ENCODE measurements around the gene ZNF792.
"Not testable (repeated sequence)": the region's sequence is repeated elsewhere in the genome, so short reads cannot be mapped to it uniquely, and the experiment has no call there.

The ZNF792 gene

DNA sequence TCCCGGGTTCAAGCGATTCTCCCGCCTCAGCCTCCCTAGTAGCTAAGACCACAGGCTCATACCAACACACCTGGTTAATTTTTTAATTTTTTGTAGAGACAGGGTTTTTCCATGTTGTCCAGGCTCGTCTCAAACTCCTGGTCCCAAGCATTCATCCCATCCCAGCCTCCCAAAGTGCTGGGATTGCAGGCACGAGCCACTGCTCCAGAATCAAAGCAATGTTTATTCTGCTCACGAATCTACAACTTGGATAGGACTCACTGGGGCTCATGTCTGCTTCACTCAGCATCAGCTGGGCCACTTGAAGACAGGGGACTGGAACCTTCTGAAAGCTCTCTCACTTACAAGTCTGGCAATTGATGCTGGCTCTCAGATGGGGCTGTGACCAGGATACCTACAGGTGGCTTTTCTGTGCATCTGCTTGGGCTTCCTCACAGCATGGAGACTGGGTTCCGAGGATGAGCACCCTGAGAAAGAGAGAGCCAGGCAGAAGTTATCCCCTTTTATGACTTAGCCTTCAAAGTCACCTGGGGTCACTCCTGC is 8.2 kb upstream of the ZNF792 start:
- no peak overlapping the region for H3K4me3 ChIP-seq (ENCODE audit: low read length in 2 of 2)
- peaks cover 0 to 12% of the 10 kb centered on the region in 2 donors for H3K4me1 ChIP-seq (ENCODE audit: control insufficient read depth in 2 of 2, insufficient read depth in 2 of 2, low read length in 2 of 2)
- H3K36me3 ChIP-seq (ENCODE audit: control insufficient read depth in 2 of 2, insufficient read depth in 2 of 2, low read length in 2 of 2), result no peaks in the 10 kb centered on the region
- H3K9ac ChIP-seq (ENCODE audit: low read depth in 1 of 2, low read length in 2 of 2), result no peak overlapping the region
- peaks cover 0 to 4% of the 10 kb centered on the region in 2 donors for H3K9me3 ChIP-seq (ENCODE audit: control insufficient read depth in 2 of 2, low read length in 2 of 2)
- no peaks in the 10 kb centered on the region for H3K27me3 ChIP-seq (ENCODE audit: control insufficient read depth in 2 of 2, insufficient read depth in 2 of 2, low read length in 2 of 2)
- no peak overlapping the region for H3K27ac ChIP-seq (ENCODE audit: low read depth in 2 of 2, low read length in 2 of 2)

GRCh38 chr19:34970185-34970780 is 6.3 kb upstream of the ZNF792 start:
- not testable (repeated sequence) for H3K9ac ChIP-seq (ENCODE audit: low read depth in 1 of 2, low read length in 2 of 2); H3K9me3 ChIP-seq (ENCODE audit: control insufficient read depth in 2 of 2, low read length in 2 of 2); H3K36me3 ChIP-seq (ENCODE audit: control insufficient read depth in 2 of 2, insufficient read depth in 2 of 2, low read length in 2 of 2); H3K4me3 ChIP-seq (ENCODE audit: low read length in 2 of 2); H3K27me3 ChIP-seq (ENCODE audit: control insufficient read depth in 2 of 2, insufficient read depth in 2 of 2, low read length in 2 of 2); H3K27ac ChIP-seq (ENCODE audit: low read depth in 2 of 2, low read length in 2 of 2)
- H3K4me1 ChIP-seq (ENCODE audit: control insufficient read depth in 2 of 2, insufficient read depth in 2 of 2, low read length in 2 of 2), result peaks cover 0 to 12% of the 10 kb centered on the region in 2 donors

GRCh38 chr19:34969721-34970120 is 5.7 kb upstream of the ZNF792 start:
- Histone ChIP-seq H3K9ac (ENCODE audit: low read depth in 1 of 2, low read length in 2 of 2) (no peak overlapping the region), H3K4me1 (ENCODE audit: control insufficient read depth in 2 of 2, insufficient read depth in 2 of 2, low read length in 2 of 2) (peaks cover 0 to 8% of the 10 kb centered on the region in 2 donors), H3K4me3 (ENCODE audit: low read length in 2 of 2) (no peak overlapping the region), H3K9me3 (ENCODE audit: control insufficient read depth in 2 of 2, low read length in 2 of 2) (no peaks in the 10 kb centered on the region), H3K36me3 (ENCODE audit: control insufficient read depth in 2 of 2, insufficient read depth in 2 of 2, low read length in 2 of 2) (no peaks in the 10 kb centered on the region), H3K27me3 (ENCODE audit: control insufficient read depth in 2 of 2, insufficient read depth in 2 of 2, low read length in 2 of 2) (no peaks in the 10 kb centered on the region), H3K27ac (ENCODE audit: low read depth in 2 of 2, low read length in 2 of 2) (no peak overlapping the region)

DNA sequence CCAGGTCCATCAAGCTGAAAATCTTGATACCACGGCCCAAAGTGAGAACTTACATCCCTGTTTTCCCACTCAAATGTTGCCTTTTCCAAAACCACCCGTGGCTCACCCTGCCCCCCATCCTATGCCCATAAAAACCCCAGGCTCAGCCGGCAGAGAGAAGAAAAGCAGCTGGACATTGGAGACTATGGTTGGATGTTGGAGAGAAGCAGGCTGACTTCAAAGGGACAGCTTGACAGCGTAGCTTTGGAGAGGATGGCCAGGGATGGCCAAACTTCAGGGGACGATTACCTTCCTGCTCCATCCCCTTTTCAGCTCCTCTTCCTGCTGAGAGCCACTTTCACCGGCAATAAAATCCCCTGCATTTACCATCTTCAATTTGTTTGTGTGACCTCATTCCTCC is 3.5 kb upstream of the ZNF792 start:
- H3K36me3 ChIP-seq (ENCODE audit: control insufficient read depth in 2 of 2, insufficient read depth in 2 of 2, low read length in 2 of 2), result no peaks in the 10 kb centered on the region
- peaks cover 5 to 6% of the 10 kb centered on the region in 2 donors for H3K4me1 ChIP-seq (ENCODE audit: control insufficient read depth in 2 of 2, insufficient read depth in 2 of 2, low read length in 2 of 2)
- no peak overlapping the region for H3K9ac ChIP-seq (ENCODE audit: low read depth in 1 of 2, low read length in 2 of 2)
- no peak overlapping the region for H3K27ac ChIP-seq (ENCODE audit: low read depth in 2 of 2, low read length in 2 of 2)
- H3K4me3 ChIP-seq (ENCODE audit: low read length in 2 of 2), result no peak overlapping the region
- no peaks in the 10 kb centered on the region for H3K27me3 ChIP-seq (ENCODE audit: control insufficient read depth in 2 of 2, insufficient read depth in 2 of 2, low read length in 2 of 2)
- H3K9me3 ChIP-seq (ENCODE audit: control insufficient read depth in 2 of 2, low read length in 2 of 2), result no peaks in the 10 kb centered on the region

- not testable (repeated sequence) for H3K27me3 ChIP-seq (ENCODE audit: control insufficient read depth in 2 of 2, insufficient read depth in 2 of 2, low read length in 2 of 2); H3K4me1 ChIP-seq (ENCODE audit: control insufficient read depth in 2 of 2, insufficient read depth in 2 of 2, low read length in 2 of 2); H3K27ac ChIP-seq (ENCODE audit: low read depth in 2 of 2, low read length in 2 of 2); H3K4me3 ChIP-seq (ENCODE audit: low read length in 2 of 2); H3K9ac ChIP-seq (ENCODE audit: low read depth in 1 of 2, low read length in 2 of 2)
- Histone ChIP-seq H3K36me3 (ENCODE audit: control insufficient read depth in 2 of 2, insufficient read depth in 2 of 2, low read length in 2 of 2) (peaks cover 4 to 12% of the 10 kb centered on the region in 2 donors), H3K9me3 (ENCODE audit: control insufficient read depth in 2 of 2, low read length in 2 of 2) (peaks cover 8 to 15% of the 10 kb centered on the region in 2 donors)
Measured at GRCh38 chr19:34965505-34965904, 1.5 kb upstream of the ZNF792 start.

DNA sequence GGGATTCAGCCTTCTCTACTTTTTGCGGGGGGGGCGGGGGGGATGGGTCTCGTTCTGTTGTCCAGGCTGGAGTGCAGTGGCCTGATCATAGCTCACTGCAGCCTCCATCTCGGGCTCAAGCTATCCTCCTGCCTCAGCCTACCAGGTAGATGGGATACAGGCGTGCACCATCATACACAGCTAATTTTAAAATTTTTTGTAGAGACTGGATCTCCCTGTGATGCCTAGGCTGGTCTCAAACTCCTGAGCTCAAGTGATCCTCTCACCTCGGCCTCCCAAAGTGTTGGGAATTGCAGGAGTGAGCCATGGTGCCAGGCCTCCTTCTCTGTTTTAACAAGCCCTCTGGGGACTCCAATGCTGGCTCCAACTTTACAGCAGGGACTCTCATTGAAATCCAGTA is 569 bp upstream of the ZNF792 start:
- Histone ChIP-seq H3K4me3 (ENCODE audit: low read length in 2 of 2) (peak overlapping the region; percentile 70 to 79), H3K27me3 (ENCODE audit: control insufficient read depth in 2 of 2, insufficient read depth in 2 of 2, low read length in 2 of 2) (no peaks in the 10 kb centered on the region), H3K27ac (ENCODE audit: low read depth in 2 of 2, low read length in 2 of 2) (no peak overlapping the region), H3K9me3 (ENCODE audit: control insufficient read depth in 2 of 2, low read length in 2 of 2) (peaks cover 17 to 23% of the 10 kb centered on the region in 2 donors), H3K9ac (ENCODE audit: low read depth in 1 of 2, low read length in 2 of 2) (no peak overlapping the region), H3K4me1 (ENCODE audit: control insufficient read depth in 2 of 2, insufficient read depth in 2 of 2, low read length in 2 of 2) (peaks cover 6 to 9% of the 10 kb centered on the region in 2 donors), H3K36me3 (ENCODE audit: control insufficient read depth in 2 of 2, insufficient read depth in 2 of 2, low read length in 2 of 2) (peaks cover 13 to 21% of the 10 kb centered on the region in 2 donors)

GRCh38 chr19:34962687-34963572 is 1.1 kb downstream of the ZNF792 start:
- peak overlapping the region; percentile 70 to 81 for H3K9ac ChIP-seq (ENCODE audit: low read depth in 1 of 2, low read length in 2 of 2)
- H3K27me3 ChIP-seq (ENCODE audit: control insufficient read depth in 2 of 2, insufficient read depth in 2 of 2, low read length in 2 of 2), result no peaks in the 10 kb centered on the region
- H3K4me3 ChIP-seq (ENCODE audit: low read length in 2 of 2), result peak overlapping the region; percentile 70 to 79
- peaks cover 30 to 38% of the 10 kb centered on the region in 2 donors for H3K36me3 ChIP-seq (ENCODE audit: control insufficient read depth in 2 of 2, insufficient read depth in 2 of 2, low read length in 2 of 2)
- H3K27ac ChIP-seq (ENCODE audit: low read depth in 2 of 2, low read length in 2 of 2), result peak overlapping the region; percentile 19 to 65
- H3K9me3 ChIP-seq (ENCODE audit: control insufficient read depth in 2 of 2, low read length in 2 of 2), result peaks cover 33 to 40% of the 10 kb centered on the region in 2 donors
- peaks cover 6 to 9% of the 10 kb centered on the region in 2 donors for H3K4me1 ChIP-seq (ENCODE audit: control insufficient read depth in 2 of 2, insufficient read depth in 2 of 2, low read length in 2 of 2)

- peaks cover 6 to 9% of the 10 kb centered on the region in 2 donors for H3K4me1 ChIP-seq (ENCODE audit: control insufficient read depth in 2 of 2, insufficient read depth in 2 of 2, low read length in 2 of 2)
- no peaks in the 10 kb centered on the region for H3K27me3 ChIP-seq (ENCODE audit: control insufficient read depth in 2 of 2, insufficient read depth in 2 of 2, low read length in 2 of 2)
- H3K9me3 ChIP-seq (ENCODE audit: control insufficient read depth in 2 of 2, low read length in 2 of 2), result peaks cover 42 to 49% of the 10 kb centered on the region in 2 donors
- H3K36me3 ChIP-seq (ENCODE audit: control insufficient read depth in 2 of 2, insufficient read depth in 2 of 2, low read length in 2 of 2), result peaks cover 37 to 46% of the 10 kb centered on the region in 2 donors
- H3K4me3 ChIP-seq (ENCODE audit: low read length in 2 of 2), result peak overlapping the region; percentile 70 to 79
- H3K9ac ChIP-seq (ENCODE audit: low read depth in 1 of 2, low read length in 2 of 2), result no peak overlapping the region
- peak overlapping the region in 1 of 2 donors; percentile 3 for H3K27ac ChIP-seq (ENCODE audit: low read depth in 2 of 2, low read length in 2 of 2)
Measured at GRCh38 chr19:34961775-34962686, 2.0 kb downstream of the ZNF792 start.

- no peaks in the 10 kb centered on the region for H3K27me3 ChIP-seq (ENCODE audit: control insufficient read depth in 2 of 2, insufficient read depth in 2 of 2, low read length in 2 of 2)
- peaks cover 6 to 9% of the 10 kb centered on the region in 2 donors for H3K4me1 ChIP-seq (ENCODE audit: control insufficient read depth in 2 of 2, insufficient read depth in 2 of 2, low read length in 2 of 2)
- H3K4me3 ChIP-seq (ENCODE audit: low read length in 2 of 2), result peak overlapping the region in 1 of 2 donors; percentile 6
- no peak overlapping the region for H3K9ac ChIP-seq (ENCODE audit: low read depth in 1 of 2, low read length in 2 of 2)
- peaks cover 37 to 46% of the 10 kb centered on the region in 2 donors for H3K36me3 ChIP-seq (ENCODE audit: control insufficient read depth in 2 of 2, insufficient read depth in 2 of 2, low read length in 2 of 2)
- H3K9me3 ChIP-seq (ENCODE audit: control insufficient read depth in 2 of 2, low read length in 2 of 2), result peaks cover 42 to 51% of the 10 kb centered on the region in 2 donors
- H3K27ac ChIP-seq (ENCODE audit: low read depth in 2 of 2, low read length in 2 of 2), result no peak overlapping the region
Measured at GRCh38 chr19:34960940-34961679, 2.9 kb downstream of the ZNF792 start.
